IMR-90 (cell line): ENCODE data around the gene SPACA7. TPM values are rescaled to one million over a fixed set of nuclear protein-coding genes. Genes with fewer than 3 reads are reported as not detected.

ENCODE experiments used
- ATAC-seq: fragments of 200-7000 bp; cut with Tn5 transposase; 2 replicates; pipeline ENCODE4 v1.9.1; 2020; ENCODE audit warnings: low read depth, mild to moderate bottlenecking, moderate library complexity
- BruUV-seq: library from RNA; stranded (reverse); fragments of 400-500 nt; replicated peaks from 2 replicates; lab custom pipeline; 2021; lab: Mats Ljungman, UMichigan
- CTCF ChIA-PET: fragments of 300-600 bp; formaldehyde crosslinking; extraction: SDS; loops from one replicate; lab custom pipeline; 2021; ENCODE audit warnings: antibody characterized with exemption; lab: Yijun Ruan, JAX
- POLR2A ChIA-PET: fragments of 300-600 bp; sonication (Branson Sonifier 250); formaldehyde crosslinking; loops from one replicate; lab custom pipeline; 2022; ENCODE audit warnings: antibody characterized with exemption; ENCODE audit not compliant: unreplicated experiment; lab: Charles Lee
- DNase-seq: peaks from one replicate; pipeline ENCODE4 v3.0.0; 2013
- H2AFZ ChIP-seq: replicated peaks from 2 replicates; pipeline ENCODE3; 2013; ENCODE audit warnings: low read length, mild to moderate bottlenecking; ENCODE audit not compliant: poor library complexity
- H2AK5ac ChIP-seq: 2 replicates; pipeline ENCODE4 v1.6.1; 2013; ENCODE audit warnings: low read depth, low read length, inconsistent platforms
- H2AK9ac ChIP-seq: replicated peaks from 2 replicates; pipeline ENCODE3; 2013; ENCODE audit warnings: mild to moderate bottlenecking, low read depth, low read length, moderate library complexity; ENCODE audit not compliant: poor library complexity
- H2BK120ac ChIP-seq: 2 replicates; pipeline ENCODE4 v1.6.1; 2013; ENCODE audit warnings: low read depth, low read length, inconsistent platforms
- H2BK15ac ChIP-seq: 3 replicates; pipeline ENCODE4 v1.6.1; 2013; ENCODE audit warnings: low read depth, low read length, inconsistent platforms
- H2BK20ac ChIP-seq: 2 replicates; pipeline ENCODE4 v1.6.1; 2013; ENCODE audit warnings: low read depth, mild to moderate bottlenecking, inconsistent platforms, low read length, moderate library complexity
- H2BK5ac ChIP-seq: 2 replicates; pipeline ENCODE4 v1.6.1; 2013; ENCODE audit warnings: mild to moderate bottlenecking, low read depth, low read length, inconsistent platforms; ENCODE audit not compliant: poor library complexity, severe bottlenecking
- H3K14ac ChIP-seq: replicated peaks from 2 replicates; pipeline ENCODE4 v1.6.1; 2013; ENCODE audit warnings: low read depth, low read length, inconsistent platforms
- H3K18ac ChIP-seq: 2 replicates; pipeline ENCODE4 v1.6.1; 2013; ENCODE audit warnings: low read depth, low read length, control low read depth
- H3K23ac ChIP-seq: 2 replicates; pipeline ENCODE4 v1.6.1; 2013; ENCODE audit warnings: low read depth, low read length, inconsistent platforms
- H3K27ac ChIP-seq: 2 replicates; pipeline ENCODE4 v1.5.1; 2013; ENCODE audit warnings: mild to moderate bottlenecking, control low read depth, low read length; ENCODE audit not compliant: insufficient read depth
- H3K27me3 ChIP-seq: 2 replicates; pipeline ENCODE4 v1.6.1; 2013; ENCODE audit warnings: low read length; ENCODE audit not compliant: control insufficient read depth, insufficient read depth
- H3K36me3 ChIP-seq: 2 replicates; pipeline ENCODE4 v1.6.1; 2013; ENCODE audit warnings: low read length, mixed read lengths; ENCODE audit not compliant: control insufficient read depth, insufficient read depth
- H3K4ac ChIP-seq: 2 replicates; pipeline ENCODE4 v1.6.1; 2013; ENCODE audit warnings: low read depth, low read length, inconsistent platforms
- H3K4me1 ChIP-seq: 2 replicates; pipeline ENCODE4 v1.6.1; 2013; ENCODE audit warnings: low read length, mixed read lengths; ENCODE audit not compliant: control insufficient read depth, insufficient read depth
- H3K4me2 ChIP-seq: 2 replicates; pipeline ENCODE4 v1.6.1; 2013; ENCODE audit warnings: low read depth, mild to moderate bottlenecking, control low read depth, low read length, moderate library complexity
- H3K4me3 ChIP-seq: 2 replicates; pipeline ENCODE4 v1.5.1; 2013; ENCODE audit warnings: low read depth, mild to moderate bottlenecking, control low read depth, low read length, moderate library complexity; ENCODE audit not compliant: insufficient read depth
- H3K56ac ChIP-seq: 2 replicates; pipeline ENCODE4 v1.6.1; 2013; ENCODE audit warnings: low read length, inconsistent platforms; ENCODE audit not compliant: insufficient read depth; ENCODE audit errors: extremely low read depth
- H3K79me1 ChIP-seq, 2 experiments: 2 replicates each; pipeline ENCODE4 v1.6.1; 2013; ENCODE audit warnings: low read length in 2 of 2, inconsistent platforms in 1 of 2, low read depth in 1 of 2
- H3K9ac ChIP-seq: 2 replicates; pipeline ENCODE4 v1.6.1; 2013; ENCODE audit warnings: low read depth, low read length, control low read depth
- H3K9me1 ChIP-seq: 2 replicates; pipeline ENCODE4 v1.6.1; 2013; ENCODE audit warnings: low read length, inconsistent platforms; ENCODE audit not compliant: insufficient read depth
- H3K9me3 ChIP-seq: 2 replicates; pipeline ENCODE4 v1.6.1; 2013; ENCODE audit warnings: low read length; ENCODE audit not compliant: control insufficient read depth, insufficient read depth
- H4K20me1 ChIP-seq: 2 replicates; pipeline ENCODE4 v1.6.1; 2013; ENCODE audit warnings: low read length, inconsistent platforms; ENCODE audit not compliant: insufficient read depth
- H4K5ac ChIP-seq: 2 replicates; pipeline ENCODE4 v1.6.1; 2013; ENCODE audit warnings: mild to moderate bottlenecking, low read depth, low read length, control low read depth
- H4K8ac ChIP-seq, 2 experiments: 2 replicates each; pipeline ENCODE4 v1.6.1; 2013; ENCODE audit warnings: low read depth in 2 of 2, low read length in 2 of 2, control low read depth in 1 of 2, inconsistent platforms in 1 of 2
- H4K91ac ChIP-seq: 2 replicates; pipeline ENCODE4 v1.6.1; 2013; ENCODE audit warnings: low read depth, low read length, inconsistent platforms; ENCODE audit not compliant: insufficient read depth
- BHLHE40 ChIP-seq: fragments of 150-350 bp; IDR thresholded peaks from 2 replicates; pipeline ENCODE4 v1.6.1; 2016; ENCODE audit warnings: mild to moderate bottlenecking, low read depth, low read length
- CEBPB ChIP-seq: IDR thresholded peaks from 2 replicates; pipeline ENCODE4 v1.6.1; 2012; ENCODE audit warnings: low read depth, low read length, improper control_type of control experiment
- CHD1 ChIP-seq: IDR thresholded peaks from 2 replicates; pipeline ENCODE4 v1.6.1; 2012; ENCODE audit warnings: low read depth, low read length, improper control_type of control experiment
- CTCF ChIP-seq: conservative IDR thresholded peaks from 2 replicates; pipeline ENCODE4 v1.5.1; 2012; ENCODE audit warnings: mild to moderate bottlenecking, low read depth, low read length, improper control_type of control experiment
- ELK1 ChIP-seq: fragments of 150-350 bp; IDR thresholded peaks from 2 replicates; pipeline ENCODE4 v1.6.1; 2016; ENCODE audit warnings: low read depth, mild to moderate bottlenecking, low read length, moderate library complexity, borderline replicate concordance
- FOS ChIP-seq: fragments of 150-350 bp; IDR thresholded peaks from 2 replicates; pipeline ENCODE4 v1.6.1; 2016; ENCODE audit warnings: low read depth, low read length
- MAFK ChIP-seq: IDR thresholded peaks from 2 replicates; pipeline ENCODE4 v1.6.1; 2012; ENCODE audit warnings: low read depth, low read length, improper control_type of control experiment
- MAZ ChIP-seq: IDR thresholded peaks from 2 replicates; pipeline ENCODE4 v1.6.1; 2012; ENCODE audit warnings: low read depth, mild to moderate bottlenecking, low read length, improper control_type of control experiment, moderate library complexity, borderline replicate concordance
- MXI1 ChIP-seq: IDR thresholded peaks from 2 replicates; pipeline ENCODE4 v1.6.1; 2012; ENCODE audit warnings: low read depth, mild to moderate bottlenecking, low read length, moderate library complexity, borderline replicate concordance
- NFE2L2 ChIP-seq: fragments of 150-350 bp; IDR thresholded peaks from 2 replicates; pipeline ENCODE4 v1.6.1; 2016; ENCODE audit warnings: low read depth, mild to moderate bottlenecking, low read length
- POLR2A ChIP-seq: IDR thresholded peaks from 2 replicates; pipeline ENCODE4 v1.6.1; 2012; ENCODE audit warnings: mild to moderate bottlenecking, low read depth, low read length
- RAD21 ChIP-seq: IDR thresholded peaks from 2 replicates; pipeline ENCODE4 v1.6.1; 2012; ENCODE audit warnings: low read length, improper control_type of control experiment
- RCOR1 ChIP-seq: IDR thresholded peaks from 2 replicates; pipeline ENCODE4 v1.6.1; 2012; ENCODE audit warnings: mild to moderate bottlenecking, low read length, improper control_type of control experiment; ENCODE audit not compliant: insufficient replicate concordance
- RFX5 ChIP-seq: IDR thresholded peaks from 2 replicates; pipeline ENCODE4 v1.8.0; 2012; ENCODE audit warnings: low read depth, mild to moderate bottlenecking, low read length, moderate library complexity
- SMC3 ChIP-seq: fragments of 150-350 bp; IDR thresholded peaks from 2 replicates; pipeline ENCODE4 v1.6.1; 2016; ENCODE audit warnings: low read depth, mild to moderate bottlenecking, antibody characterized with exemption, low read length, moderate library complexity
- WGBS, 2 experiments: methylation state at CpG; one replicate each; pipeline versions ENCODE4 v1.1.5 to v1.1.7; 2013; ENCODE audit warnings: missing lambda C conversion rate in 2 of 2; ENCODE audit not compliant: insufficient read length in 1 of 2; ENCODE audit errors: extremely low coverage in 2 of 2; 5-methylcytosine and 5-hydroxymethylcytosine counted together
- dilution Hi-C: fragments of 300-500 bp; cut with HindIII; formaldehyde crosslinking; loops from one replicate; pipeline ENCODE4 v1.14.3; 2018; ENCODE audit warnings: low sequenced_read_pairs; ENCODE audit not compliant: unreplicated experiment
- in situ Hi-C: fragments of 300-500 bp; cut with MboI; formaldehyde crosslinking; loops from 3 replicates; pipeline ENCODE4 v1.14.3; 2019; ENCODE audit warnings: low sequenced_read_pairs, inconsistent platforms, mixed read lengths
- intact Hi-C: fragments of 100-400 bp; cut with micrococcal nuclease; formaldehyde crosslinking; loops from 2 replicates; pipeline ENCODE4 v1.10.0; 2022
- polyA plus RNA-seq, 3 experiments: library from polyadenylated mRNA; depleted of rRNA; stranded (reverse); fragments of >200 nt; gene quantifications; 2 replicates each; pipeline ENCODE4 v1.2.3, GENCODE V29; 2012; ENCODE audit warnings: low replicate concordance in 1 of 3
- total RNA-seq: library from RNA; depleted of rRNA; stranded (reverse); fragments of >200 nt; gene quantifications from 2 replicates; pipeline ENCODE4 v1.2.3, GENCODE V29; 2012
- TF ChIP-seq, protein P1 (sequence below): fragments of 150-350 bp; IDR thresholded peaks from 2 replicates; pipeline ENCODE4 v1.6.1; 2017; ENCODE audit warnings: mild to moderate bottlenecking, antibody characterized with exemption, low read length, low read depth

Gene SPACA7
- total and polyA plus RNA-seq, 2 of the 4 experiments (the other 2 are of a cell fraction) = not detected

DNA sequence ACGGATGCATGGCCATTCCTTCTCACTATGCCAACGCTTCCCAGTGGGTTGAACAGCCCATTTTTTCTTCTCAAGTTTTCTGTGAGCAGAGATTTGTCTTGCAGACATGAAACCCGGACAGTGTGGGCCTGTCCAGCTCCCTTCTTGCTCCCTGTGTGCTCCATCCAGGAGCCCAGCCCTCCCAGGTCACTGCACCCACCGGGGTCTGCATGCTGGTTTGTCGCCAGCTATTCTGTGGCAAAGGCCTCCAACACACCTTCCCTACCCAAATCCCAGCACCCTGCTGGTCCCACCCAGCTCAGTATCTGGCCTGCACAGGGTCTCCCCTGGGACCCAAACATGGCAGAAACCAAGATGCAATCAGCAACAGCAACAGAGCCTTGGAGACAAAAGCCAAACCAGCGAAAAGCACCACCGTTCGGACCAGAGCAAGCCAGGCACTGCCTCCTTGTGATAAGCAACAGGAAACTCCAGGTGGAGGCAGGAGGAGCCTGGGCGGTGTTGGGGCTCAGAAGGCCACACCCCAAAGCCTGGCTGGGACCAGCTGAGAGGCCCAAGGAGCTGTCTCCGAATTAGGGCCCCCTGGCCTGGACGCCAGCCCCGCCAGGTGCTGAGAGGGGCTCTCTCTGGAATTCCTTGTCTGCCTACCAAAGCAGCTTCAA, 12.2 kb upstream of the SPACA7 start:
- H4K8ac ChIP-seq = no peak overlapping the region
- H2BK15ac ChIP-seq = no peak overlapping the region
- no peak overlapping the region for H3K27ac ChIP-seq
- no peak overlapping the region for H2BK5ac ChIP-seq
- no TSS peak for BruUV-seq
- no peak overlapping the region for H3K9ac ChIP-seq
- H3K18ac ChIP-seq = no peak overlapping the region
- H2AK5ac ChIP-seq = no peak overlapping the region
- no peak overlapping the region for H4K5ac ChIP-seq
- H3K36me3 ChIP-seq = no peaks in the 10 kb centered on the region
- H3K4me1 ChIP-seq = no peaks in the 10 kb centered on the region
- peak overlapping the region; percentile 23 for H2AFZ ChIP-seq
- H3K79me1 ChIP-seq = no peaks in the 10 kb centered on the region
- H2BK120ac ChIP-seq = no peak overlapping the region
- H4K20me1 ChIP-seq = no peaks in the 10 kb centered on the region
- H3K4ac ChIP-seq = no peak overlapping the region
- intact Hi-C loops = no loop called here
- no peaks in the 10 kb centered on the region for H3K27me3 ChIP-seq
- dilution Hi-C loops = no loop called here
- H3K23ac ChIP-seq = no peak overlapping the region
- H3K56ac ChIP-seq = no peak overlapping the region
- ATAC-seq = no peak
- DNase-seq = no peak
- H2AK9ac ChIP-seq = no peak overlapping the region
- H3K9me3 ChIP-seq = peaks cover 40% of the 10 kb centered on the region
- H4K91ac ChIP-seq = no peak overlapping the region
- H3K4me3 ChIP-seq = no peak overlapping the region
- TF ChIP-seq ELK1 = no peak
- no peak for TF ChIP-seq CEBPB
- no peak for TF ChIP-seq RCOR1
- no peak for TF ChIP-seq CHD1
- TF ChIP-seq, protein P1, sequence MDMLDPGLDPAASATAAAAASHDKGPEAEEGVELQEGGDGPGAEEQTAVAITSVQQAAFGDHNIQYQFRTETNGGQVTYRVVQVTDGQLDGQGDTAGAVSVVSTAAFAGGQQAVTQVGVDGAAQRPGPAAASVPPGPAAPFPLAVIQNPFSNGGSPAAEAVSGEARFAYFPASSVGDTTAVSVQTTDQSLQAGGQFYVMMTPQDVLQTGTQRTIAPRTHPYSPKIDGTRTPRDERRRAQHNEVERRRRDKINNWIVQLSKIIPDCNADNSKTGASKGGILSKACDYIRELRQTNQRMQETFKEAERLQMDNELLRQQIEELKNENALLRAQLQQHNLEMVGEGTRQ = no peak
- no peak for TF ChIP-seq MAFK
- TF ChIP-seq SMC3 = no peak
- TF ChIP-seq MXI1 = no peak
- TF ChIP-seq NFE2L2 = no peak
- TF ChIP-seq RAD21 = no peak
- no peak for TF ChIP-seq RFX5
- TF ChIP-seq CTCF = no peak
- TF ChIP-seq FOS = no peak
- no peak for TF ChIP-seq POLR2A
- no peak for TF ChIP-seq MAZ
- no peak for TF ChIP-seq BHLHE40
- no peaks in the 10 kb centered on the region for H3K9me1 ChIP-seq
- no peak overlapping the region for H2BK20ac ChIP-seq
- ChIA-PET CTCF (no interaction called here), POLR2A (no interaction called here)
- no peak overlapping the region for H3K14ac ChIP-seq
- in situ Hi-C loops = no loop called here
- no peak overlapping the region for H3K4me2 ChIP-seq
- WGBS, 2 experiments = 25% methylated on average over 5 of the region's 12 CpGs; no CpG with 5 or more reads in 1 of the 2 experiments
